B cell (primary cell): ENCODE results near the gene ECHDC1. TPM values are rescaled to one million over a fixed set of nuclear protein-coding genes. Genes with fewer than 3 reads are reported as not detected.

Experiments
- ATAC-seq: fragments of 200-7000 bp; cut with Tn5 transposase; one replicate; pipeline ENCODE4 v1.10.0; 2021; ENCODE audit warnings: low read depth, mild to moderate bottlenecking, moderate number of reproducible peaks, moderate library complexity
- CTCF ChIA-PET: fragments of 350-600 bp; sonication (Branson Sonifier 250); formaldehyde crosslinking; loops from one replicate; lab custom pipeline; 2021; ENCODE audit warnings: antibody characterized with exemption, inconsistent platforms; lab: Charles Lee
- POLR2A ChIA-PET: fragments of 350-600 bp; sonication (Branson Sonifier 250); formaldehyde crosslinking; loops from one replicate; lab custom pipeline; 2021; ENCODE audit warnings: antibody characterized with exemption; lab: Charles Lee
- DNase-seq: peaks from one replicate; pipeline ENCODE4 v3.0.0; 2013
- H2AFZ ChIP-seq: 2 replicates; pipeline ENCODE4 v1.6.1; 2012; ENCODE audit warnings: mild to moderate bottlenecking, low read depth, low read length; ENCODE audit not compliant: insufficient read depth, poor library complexity, severe bottlenecking
- H3K27ac ChIP-seq, 2 donors: 1 replicate in 1 of 2; 2 replicates in 1 of 2; pipeline ENCODE4 v1.5.1; 2012 to 2013; ENCODE audit warnings: low read length in 2 of 2, mild to moderate bottlenecking in 2 of 2, moderate library complexity in 1 of 2
- H3K27me3 ChIP-seq, 4 experiments: fragments of 200-600 bp in 1 of 4; sonication (generic) in 1 of 4; replicated peaks in 1 of 4; 1 replicate in 2 of 4; 2 replicates in 2 of 4; pipeline versions ENCODE4 v1.6.1 to v1.7.0; 2013 to 2016; ENCODE audit warnings: low read length in 3 of 4, mild to moderate bottlenecking in 2 of 4, mixed read lengths in 1 of 4, moderate library complexity in 1 of 4; ENCODE audit not compliant: insufficient read depth in 4 of 4, control insufficient read depth in 3 of 4; ENCODE audit errors: control extremely low read depth in 1 of 4
- H3K36me3 ChIP-seq, 2 experiments: replicated peaks in 1 of 2; 1 replicate in 1 of 2; 2 replicates in 1 of 2; pipeline versions ENCODE4 v1.6.1 to v1.7.1; 2013; ENCODE audit warnings: low read length in 1 of 2; ENCODE audit not compliant: insufficient read depth in 2 of 2, control insufficient read depth in 1 of 2; ENCODE audit errors: control extremely low read depth in 1 of 2, extremely low read depth in 1 of 2
- H3K4me1 ChIP-seq, 2 donors: fragments of 200-600 bp in 1 of 2; sonication (generic) in 1 of 2; 1 replicate in 1 of 2; 2 replicates in 1 of 2; pipeline versions ENCODE4 v1.5.1 to v1.6.1; 2013 to 2017; ENCODE audit warnings: low read length in 2 of 2; ENCODE audit not compliant: control insufficient read depth in 2 of 2, insufficient read depth in 2 of 2
- H3K4me2 ChIP-seq: replicated peaks from 2 replicates; pipeline ENCODE3; 2012; ENCODE audit warnings: mild to moderate bottlenecking, low read depth, low read length; ENCODE audit not compliant: poor library complexity, severe bottlenecking
- H3K4me3 ChIP-seq, 5 experiments: fragments of 200-600 bp in 1 of 5; sonication (generic) in 1 of 5; 1 replicate in 3 of 5; 2 replicates in 2 of 5; pipeline versions ENCODE4 v1.5.1 to v1.7.0; 2011 to 2016; ENCODE audit warnings: low read length in 4 of 5, mild to moderate bottlenecking in 4 of 5, low read depth in 2 of 5, control low read depth in 1 of 5, moderate library complexity in 1 of 5; ENCODE audit not compliant: insufficient read depth in 1 of 5; ENCODE audit errors: control extremely low read depth in 1 of 5, extremely low read depth in 1 of 5
- H3K79me2 ChIP-seq: fragments of 200-600 bp; sonication (generic); one replicate; pipeline ENCODE4 v1.6.0; 2016; ENCODE audit warnings: low read length; ENCODE audit not compliant: control insufficient read depth, insufficient read depth
- H3K9ac ChIP-seq: fragments of 200-600 bp; sonication (generic); 2 replicates; pipeline ENCODE4 v1.6.1; 2017; ENCODE audit warnings: mild to moderate bottlenecking, low read length, moderate library complexity
- H3K9me3 ChIP-seq, 3 donors: one replicate each; pipeline versions ENCODE4 v1.6.1 to v1.7.1; 2013; ENCODE audit warnings: low read length in 2 of 3; ENCODE audit not compliant: control insufficient read depth in 2 of 3, insufficient read depth in 1 of 3; ENCODE audit errors: control extremely low read depth in 1 of 3
- H4K20me1 ChIP-seq: 2 replicates; pipeline ENCODE4 v1.6.0; 2012; ENCODE audit warnings: mild to moderate bottlenecking, low read length; ENCODE audit not compliant: insufficient read depth, control insufficient read depth, poor library complexity, severe bottlenecking
- H3K27ac Mint-ChIP-seq: one replicate; pipeline ENCODE4 v1.8.0; 2021; ENCODE audit warnings: mixed read lengths
- H3K27me3 Mint-ChIP-seq: one replicate; pipeline ENCODE4 v1.8.0; 2021; ENCODE audit warnings: mixed read lengths
- H3K4me1 Mint-ChIP-seq: one replicate; pipeline ENCODE4 v1.8.0; 2021; ENCODE audit warnings: mixed read lengths
- H3K4me3 Mint-ChIP-seq: one replicate; pipeline ENCODE4 v1.8.0; 2021; ENCODE audit warnings: mixed read lengths
- H3K9me3 Mint-ChIP-seq: one replicate; pipeline ENCODE4 v1.8.0; 2022; ENCODE audit warnings: mixed read lengths; ENCODE audit not compliant: insufficient read depth
- CTCF ChIP-seq: fragments of 200-600 bp; IDR thresholded peaks from one replicate; pipeline ENCODE4 v1.8.0; 2022; ENCODE audit warnings: antibody characterized with exemption, mild to moderate bottlenecking
- EZH2 ChIP-seq: IDR thresholded peaks from 2 replicates; pipeline ENCODE4 v1.6.1; 2012; ENCODE audit warnings: borderline replicate concordance, low read depth, mild to moderate bottlenecking, moderate library complexity, low read length; ENCODE audit not compliant: insufficient read depth, poor library complexity, severe bottlenecking
- WGBS: methylation state at CpG from one replicate; pipeline ENCODE4 v1.1.5; 2013; ENCODE audit warnings: missing lambda C conversion rate; ENCODE audit not compliant: insufficient coverage; 5-methylcytosine and 5-hydroxymethylcytosine counted together
- intact Hi-C: fragments of 100-400 bp; cut with micrococcal nuclease; formaldehyde crosslinking; loops from one replicate; pipeline ENCODE4 v1.10.0; 2022
- polyA plus RNA-seq: library from polyadenylated mRNA; depleted of rRNA; stranded (reverse); fragments of >200 nt; gene quantifications from 2 replicates; pipeline ENCODE4 v1.2.3, GENCODE V29; 2012
- total RNA-seq, 2 donors: library from RNA; stranded (reverse); fragments of 120-200 nt in 1 of 2; gene quantifications; 1 replicate in 1 of 2; 2 replicates in 1 of 2; pipeline versions ENCODE4 v1.2.3 to v1.2.4, GENCODE V29; 2013 to 2022

The ECHDC1 gene
- total and polyA plus RNA-seq, 2 donors (not counting 1 experiment from before 2014, with no cell fraction given) = 26.9 to 60.0 TPM

- Histone ChIP-seq H3K9ac (no peak overlapping the region), H3K4me3 (no peak overlapping the region), H3K27ac (no peak overlapping the region), H3K27me3 (no peaks in the 10 kb centered on the region), H3K9me3 (no peaks in the 10 kb centered on the region), H2AFZ (no peak overlapping the region), H3K4me2 (no peak overlapping the region), H3K4me1 (no peaks in the 10 kb centered on the region), H3K79me2 (peaks cover 56% of the 10 kb centered on the region), H3K36me3 (peaks cover 4 to 48% of the 10 kb centered on the region in 2 experiments), H4K20me1 (peaks cover 16% of the 10 kb centered on the region)
- peaks cover 14% of the 10 kb centered on the region for H3K4me1 Mint-ChIP-seq
- TF ChIP-seq CTCF (no peak), EZH2 (no peak)
- H3K9me3 Mint-ChIP-seq = no peaks in the 10 kb centered on the region
- H3K27me3 Mint-ChIP-seq = no peaks in the 10 kb centered on the region
- CTCF ChIA-PET = interaction anchor here (1.1 kb wide), 1 partner anchor 26 kb away, joined by 5 read pairs; no protein-coding TSS in a partner anchor
- intact Hi-C loops = no loop called here
- no peak overlapping the region for H3K4me3 Mint-ChIP-seq
- POLR2A ChIA-PET = no interaction called here
- H3K27ac Mint-ChIP-seq = no peak overlapping the region
- DNase-seq (no peak), ATAC-seq (no peak)
Measured at GRCh38 chr6:127328043-127328609, 15.3 kb downstream of the ECHDC1 start.

GRCh38 chr6:127319686-127320085, 23.7 kb downstream of the ECHDC1 start:
- Mint-ChIP-seq H3K4me1 (peaks cover 5% of the 10 kb centered on the region), H3K9me3 (no peaks in the 10 kb centered on the region), H3K27ac (peak overlapping the region; percentile 5), H3K4me3 (no peak overlapping the region), H3K27me3 (no peaks in the 10 kb centered on the region)
- TF ChIP-seq EZH2 (no peak), CTCF (no peak)
- DNase-seq (no peak), ATAC-seq (no peak)
- H2AFZ ChIP-seq = no peak overlapping the region
- H3K27ac ChIP-seq = peak overlapping the region in 1 of 2 donors; percentile 9
- intact Hi-C loops = no loop called here
- no peaks in the 10 kb centered on the region for H3K4me1 ChIP-seq
- POLR2A ChIA-PET = no interaction called here
- H3K9ac ChIP-seq = no peak overlapping the region
- no CpG with 5 or more reads among the region's 1 CpG for WGBS
- H3K27me3 ChIP-seq = no peaks in the 10 kb centered on the region
- H3K36me3 ChIP-seq = peaks cover 1 to 37% of the 10 kb centered on the region in 2 experiments
- no peaks in the 10 kb centered on the region for H3K9me3 ChIP-seq
- H3K79me2 ChIP-seq = peaks cover 66% of the 10 kb centered on the region
- no peaks in the 10 kb centered on the region for H4K20me1 ChIP-seq
- no peak overlapping the region for H3K4me2 ChIP-seq
- no peak overlapping the region for H3K4me3 ChIP-seq
- CTCF ChIA-PET = no interaction called here
